ENCODE data around the gene MAFG.

The MAFG gene

GRCh38 chr17:81927653-81928543 is at the start of gene MAFG:
MAFG (minus strand) TSS chr17:81927735; CDS start chr17:81923185, 4,550 bp downstream.
- TF ChIP-seq CTCF (conservative IDR thresholded peaks at IDR 0.05) = peak; percentile 55
- peak within 1 kb of the TSS; percentile 90 for H3K27ac ChIP-seq

GRCh38 chr17:81976332-81977210 is 49.0 kb upstream of the MAFG start:
- H3K27ac ChIP-seq = peak overlapping the region; percentile 91
- TF ChIP-seq CTCF (conservative IDR thresholded peaks at IDR 0.05) = no peak

GRCh38 chr17:81973432-81973831 is 45.9 kb upstream of the MAFG start:
- H3K27ac ChIP-seq = no peak overlapping the region
- TF ChIP-seq CTCF (conservative IDR thresholded peaks at IDR 0.05) = no peak

- TF ChIP-seq CTCF (conservative IDR thresholded peaks at IDR 0.05) = no peak
- no peak overlapping the region for H3K27ac ChIP-seq
Observed at GRCh38 chr17:81968850-81969812, 41.6 kb upstream of the MAFG start.

- H3K27ac ChIP-seq = no peak overlapping the region
- TF ChIP-seq CTCF (conservative IDR thresholded peaks at IDR 0.05) = no peak
Observed at GRCh38 chr17:81968396-81968745, 40.8 kb upstream of the MAFG start.

GRCh38 chr17:81967533-81968395 is 40.2 kb upstream of the MAFG start:
- H3K27ac ChIP-seq = no peak overlapping the region
- TF ChIP-seq CTCF (conservative IDR thresholded peaks at IDR 0.05) = no peak

Data from VCaP (cell line).